ENCODE measurements around the gene MOV10L1. TPM values are rescaled to one million over a fixed set of nuclear protein-coding genes. Genes with fewer than 3 reads are reported as not detected.
A peak's percentile ranks its signal among the peaks of the same experiment; 100 is the strongest.

Gene MOV10L1
- total RNA-seq, 4 donors from 2014 or later, result 0.13 to 1.7 (median 1.6) TPM; not detected in 1

DNA sequence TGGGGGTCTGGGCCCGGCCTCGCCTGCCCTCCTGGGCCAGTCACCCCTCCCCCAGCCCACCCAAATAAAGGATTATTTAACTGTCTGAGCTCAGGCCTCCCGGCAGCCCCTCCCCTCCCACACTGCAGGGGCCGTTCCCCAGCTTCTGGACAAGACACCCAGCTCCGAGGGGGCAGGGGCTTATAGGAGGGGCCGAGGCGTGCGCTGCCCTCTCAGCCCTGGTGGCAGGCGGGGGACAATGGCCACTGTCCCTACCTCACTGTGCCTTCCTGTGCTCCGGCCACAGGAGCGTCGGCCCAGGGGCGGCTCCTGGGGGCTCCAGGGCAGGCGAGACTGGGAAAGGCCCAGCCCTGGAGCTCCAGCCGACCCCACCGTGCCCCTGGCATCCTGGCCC, 108.8 kb downstream of the MOV10L1 start:
- 85 to 89% methylated on average over 8 to 16 of the region's 16 CpGs for WGBS, 2 donors
- DNase-seq (ENCODE audit: low spot score in 2 of 2), result no peak
- TF ChIP-seq, protein P1, sequence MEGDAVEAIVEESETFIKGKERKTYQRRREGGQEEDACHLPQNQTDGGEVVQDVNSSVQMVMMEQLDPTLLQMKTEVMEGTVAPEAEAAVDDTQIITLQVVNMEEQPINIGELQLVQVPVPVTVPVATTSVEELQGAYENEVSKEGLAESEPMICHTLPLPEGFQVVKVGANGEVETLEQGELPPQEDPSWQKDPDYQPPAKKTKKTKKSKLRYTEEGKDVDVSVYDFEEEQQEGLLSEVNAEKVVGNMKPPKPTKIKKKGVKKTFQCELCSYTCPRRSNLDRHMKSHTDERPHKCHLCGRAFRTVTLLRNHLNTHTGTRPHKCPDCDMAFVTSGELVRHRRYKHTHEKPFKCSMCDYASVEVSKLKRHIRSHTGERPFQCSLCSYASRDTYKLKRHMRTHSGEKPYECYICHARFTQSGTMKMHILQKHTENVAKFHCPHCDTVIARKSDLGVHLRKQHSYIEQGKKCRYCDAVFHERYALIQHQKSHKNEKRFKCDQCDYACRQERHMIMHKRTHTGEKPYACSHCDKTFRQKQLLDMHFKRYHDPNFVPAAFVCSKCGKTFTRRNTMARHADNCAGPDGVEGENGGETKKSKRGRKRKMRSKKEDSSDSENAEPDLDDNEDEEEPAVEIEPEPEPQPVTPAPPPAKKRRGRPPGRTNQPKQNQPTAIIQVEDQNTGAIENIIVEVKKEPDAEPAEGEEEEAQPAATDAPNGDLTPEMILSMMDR (IDR thresholded peaks at IDR 0.05), result no peak
- no peak for TF ChIP-seq POLR2A (IDR thresholded peaks at IDR 0.05)
- intact Hi-C loops (cut with DNase I; ENCODE audit: low total_unique reads), result no loop called here
- no peak overlapping the region for H3K4me3 ChIP-seq (ENCODE audit: low read depth, poor library complexity, severe bottlenecking)

DNA sequence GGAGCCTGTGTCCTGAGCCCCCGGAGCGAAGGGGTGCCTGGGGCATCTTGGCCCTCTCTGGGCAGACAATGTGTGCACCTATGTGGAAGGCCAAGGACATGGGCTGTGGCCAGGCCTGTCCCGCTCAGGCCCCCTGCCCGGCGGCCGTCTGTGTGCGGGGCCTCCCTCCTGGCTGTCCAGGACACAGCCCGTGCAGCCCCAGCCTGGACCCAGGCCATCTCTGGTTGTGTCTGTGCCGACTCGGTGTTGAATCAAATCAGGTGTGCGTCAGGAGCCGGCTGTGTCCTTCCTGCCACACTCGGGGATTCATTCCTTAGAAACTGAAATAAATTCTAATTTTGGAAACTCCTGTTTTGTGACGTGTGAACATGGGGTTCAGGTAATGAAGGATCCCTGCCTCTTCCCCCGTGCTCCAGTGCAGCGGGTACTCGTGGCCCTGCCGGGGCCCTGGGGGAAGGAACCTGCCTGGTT, 109.5 kb downstream of the MOV10L1 start:
- intact Hi-C loops (cut with DNase I; ENCODE audit: low total_unique reads), result no loop called here
- TF ChIP-seq, protein P1 (IDR thresholded peaks at IDR 0.05), result no peak
- TF ChIP-seq POLR2A (IDR thresholded peaks at IDR 0.05), result no peak
- no peak for DNase-seq (ENCODE audit: low spot score in 2 of 2)
- WGBS, 2 donors, result 80 to 85% methylated on average over 16 to 18 of the region's 18 CpGs
- H3K4me3 ChIP-seq (ENCODE audit: low read depth, poor library complexity, severe bottlenecking), result no peak overlapping the region

DNA sequence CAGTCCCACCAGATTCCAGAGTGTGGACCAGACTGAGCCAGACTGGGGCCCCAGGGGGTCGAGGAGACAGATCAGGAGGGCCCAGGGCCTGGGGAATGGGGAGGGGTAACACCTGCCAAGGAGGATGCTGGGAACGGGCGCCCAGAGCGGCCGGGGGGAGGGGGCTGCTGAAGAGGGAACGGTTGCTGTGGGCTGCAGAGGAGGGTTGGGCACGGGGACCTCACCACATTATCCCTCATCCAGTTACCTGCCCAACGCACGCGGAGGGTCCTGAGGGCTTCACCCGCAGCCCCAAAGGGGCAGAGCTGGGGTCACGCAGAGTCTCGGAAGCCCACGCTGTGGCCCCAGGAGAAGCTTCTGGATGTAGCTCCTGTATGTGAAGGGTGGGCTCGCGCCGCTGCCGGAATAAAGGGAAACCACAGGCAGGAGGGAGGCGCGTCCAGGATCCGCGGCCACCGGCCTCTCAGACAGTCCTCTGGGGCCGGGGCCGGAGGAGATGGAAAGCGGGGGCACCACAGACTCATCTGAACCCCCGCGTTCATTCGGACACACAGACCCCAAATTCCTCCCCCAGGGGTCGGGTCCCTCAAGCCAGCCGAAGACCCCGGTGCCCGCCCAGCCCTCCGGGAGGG, 110.1 kb downstream of the MOV10L1 start:
- 14 to 17% methylated on average over 21 to 26 of the region's 34 CpGs for WGBS, 2 donors
- intact Hi-C loops (cut with DNase I; ENCODE audit: low total_unique reads), result loop anchor here (10.0 kb wide), 1 partner anchor 45 kb away; no protein-coding TSS in a partner anchor

DNA sequence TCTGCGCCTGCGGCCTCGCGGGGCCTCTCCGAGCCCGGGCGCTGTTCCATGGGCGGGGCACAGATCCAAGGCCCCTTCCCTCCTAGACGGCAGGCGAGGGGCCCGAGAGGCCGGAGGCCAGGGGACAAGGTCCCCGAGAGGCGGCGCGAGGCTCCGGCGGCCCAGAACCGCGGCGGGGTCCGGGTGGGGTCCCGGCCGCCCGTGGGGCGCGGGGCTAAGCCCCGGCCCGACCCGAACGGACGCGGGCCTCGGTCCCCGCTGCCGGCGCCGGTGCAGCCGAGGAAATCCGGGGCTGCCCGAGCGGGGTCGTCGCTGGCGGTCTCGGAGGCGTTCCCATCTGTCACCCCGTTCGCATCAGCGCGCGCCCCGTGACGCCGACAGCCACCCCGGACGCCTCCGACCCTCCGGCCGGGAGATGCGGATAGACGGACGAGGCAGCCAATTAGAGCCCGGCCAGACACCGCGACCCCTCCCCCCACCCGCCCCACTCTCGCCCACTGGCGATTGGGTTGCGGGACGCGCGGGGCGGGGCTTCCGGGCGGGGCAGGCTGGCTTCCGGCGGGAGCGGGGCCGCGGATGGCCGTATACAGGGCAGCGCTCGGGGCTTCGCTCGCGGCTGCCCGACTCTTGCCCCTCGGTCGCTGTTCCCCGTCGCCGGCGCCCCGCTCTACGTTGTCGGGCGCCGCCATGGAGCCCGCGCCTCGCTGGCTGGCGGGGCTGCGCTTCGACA, 110.8 kb downstream of the MOV10L1 start, which contains the start of gene SELENOO:
Gene SELENOO (plus strand): TSS at position 551 of the 730 bp plus-strand sequence. CDS start 26 bp downstream, at position 577.
- H3K4me3 ChIP-seq (ENCODE audit: low read depth, poor library complexity, severe bottlenecking), result peak within 1 kb of the TSS; percentile 44
- TF ChIP-seq POLR2A (IDR thresholded peaks at IDR 0.05), result peak in 1 of 2 donors; percentile 47
- TF ChIP-seq, protein P1 (IDR thresholded peaks at IDR 0.05), result no peak
- WGBS, 2 donors, result 0% methylated on average over 8 to 36 of the region's 105 CpGs
- intact Hi-C loops (cut with DNase I; ENCODE audit: low total_unique reads), result loop anchor here (10.0 kb wide), 1 partner anchor 46 kb away; no protein-coding TSS in a partner anchor
- DNase-seq (ENCODE audit: low spot score in 2 of 2), result peak; percentile 82 to 98

More for the DNA sequence above, 110.1 kb downstream of the MOV10L1 start:
- no peak for TF ChIP-seq POLR2A (IDR thresholded peaks at IDR 0.05)
- TF ChIP-seq, protein P1 (IDR thresholded peaks at IDR 0.05), result no peak
- H3K4me3 ChIP-seq (ENCODE audit: low read depth, poor library complexity, severe bottlenecking), result peak overlapping the region; percentile 44
- DNase-seq (ENCODE audit: low spot score in 2 of 2), result no peak

DNA sequence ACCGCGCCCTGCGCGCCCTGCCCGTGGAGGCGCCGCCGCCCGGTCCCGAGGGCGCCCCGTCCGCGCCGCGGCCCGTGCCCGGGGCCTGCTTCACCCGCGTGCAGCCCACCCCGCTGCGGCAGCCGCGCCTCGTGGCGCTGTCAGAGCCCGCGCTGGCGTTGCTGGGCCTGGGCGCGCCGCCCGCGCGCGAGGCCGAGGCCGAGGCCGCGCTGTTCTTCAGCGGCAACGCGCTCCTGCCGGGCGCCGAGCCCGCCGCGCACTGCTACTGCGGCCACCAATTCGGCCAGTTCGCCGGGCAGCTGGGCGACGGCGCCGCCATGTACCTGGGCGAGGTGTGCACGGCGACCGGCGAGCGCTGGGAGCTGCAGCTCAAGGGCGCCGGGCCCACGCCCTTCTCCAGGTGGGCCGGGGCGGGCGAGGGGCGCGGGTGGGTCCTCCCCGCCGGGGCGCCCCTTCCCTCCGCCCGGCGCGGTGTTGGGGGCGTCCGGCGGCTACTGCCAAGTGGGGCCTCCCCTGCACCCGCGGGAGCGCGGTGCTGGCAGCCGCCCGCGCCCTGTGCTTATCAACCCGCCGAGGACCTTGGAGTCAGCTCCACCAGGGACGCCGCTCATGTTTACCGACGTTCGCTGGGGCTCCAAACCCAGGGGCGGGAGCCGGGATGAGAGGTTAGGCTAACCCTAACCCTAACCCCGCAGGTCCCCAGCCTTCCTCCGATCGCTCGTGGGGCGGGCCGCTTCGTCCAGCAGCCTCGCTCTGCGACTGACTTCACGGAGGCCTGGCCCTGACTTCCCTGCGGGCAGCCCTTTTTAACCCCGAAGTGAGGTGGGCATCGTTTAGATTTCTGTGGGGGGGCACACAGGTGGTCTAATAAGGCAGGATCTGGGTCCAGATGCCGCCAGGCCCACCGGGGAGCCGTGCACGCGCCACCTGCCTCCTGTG, 111.7 kb downstream of the MOV10L1 start:
- TF ChIP-seq POLR2A (IDR thresholded peaks at IDR 0.05), result no peak
- TF ChIP-seq, protein P1 (IDR thresholded peaks at IDR 0.05), result no peak
- intact Hi-C loops (cut with DNase I; ENCODE audit: low total_unique reads), result loop anchor here (10.0 kb wide), 1 partner anchor 47 kb away; no protein-coding TSS in a partner anchor
- H3K4me3 ChIP-seq (ENCODE audit: low read depth, poor library complexity, severe bottlenecking), result peak overlapping the region; percentile 44
- DNase-seq (ENCODE audit: low spot score in 2 of 2), result no peak
- 1 to 29% methylated on average over 6 to 61 of the region's 115 CpGs for WGBS, 2 donors

Measured in lower leg skin (tissue), 4 donors.